WTC11 (cell line): ENCODE results near the gene UGT2B17. TPM values are rescaled to one million over a fixed set of nuclear protein-coding genes. Genes with fewer than 3 reads are reported as not detected.
"Not testable (repeated sequence)": the region's sequence is repeated elsewhere in the genome, so short reads cannot be mapped to it uniquely, and the experiment has no call there.

Experiments used
- ATAC-seq: fragments of 200-7000 bp; cut with Tn5 transposase; 2 replicates; pipeline ENCODE4 v1.10.0; 2021; ENCODE audit warnings: mild to moderate bottlenecking, moderate library complexity
- CTCF ChIA-PET: fragments of 300-600 bp; sonication (Branson Sonifier 250); formaldehyde crosslinking; loops from one replicate; lab custom pipeline; 2021; ENCODE audit warnings: antibody characterized with exemption; lab: Charles Lee
- POLR2A ChIA-PET: fragments of 350-600 bp; sonication (Branson Sonifier 250); formaldehyde crosslinking; loops from one replicate; lab custom pipeline; 2021; ENCODE audit warnings: antibody characterized with exemption; lab: Charles Lee
- DNase-seq: peaks from one replicate; pipeline ENCODE4 v3.0.0; 2021; ENCODE audit warnings: low spot score
- H3K27ac Mint-ChIP-seq: 2 replicates; pipeline ENCODE4 v1.8.0; 2021; ENCODE audit warnings: mixed read lengths
- H3K27me3 Mint-ChIP-seq: 2 replicates; pipeline ENCODE4 v1.8.0; 2021; ENCODE audit warnings: low read depth, mild to moderate bottlenecking, moderate library complexity, mixed read lengths
- H3K36me3 Mint-ChIP-seq: 2 replicates; pipeline ENCODE4 v1.8.0; 2021; ENCODE audit warnings: mixed read lengths
- H3K4me1 Mint-ChIP-seq: 2 replicates; pipeline ENCODE4 v1.8.0; 2022; ENCODE audit warnings: mixed read lengths
- H3K4me3 Mint-ChIP-seq: 2 replicates; pipeline ENCODE4 v1.8.0; 2021; ENCODE audit warnings: mild to moderate bottlenecking, moderate library complexity, mixed read lengths
- H3K9me3 Mint-ChIP-seq: 2 replicates; pipeline ENCODE4 v1.8.0; 2021; ENCODE audit warnings: mixed read lengths
- AR ChIP-seq: fragments of 250-450 bp; sonication (Bioruptor Pico); IDR thresholded peaks from 2 replicates; pipeline ENCODE4 v1.9.0; 2021; ENCODE audit warnings: mild to moderate bottlenecking
- CDX4 ChIP-seq: fragments of 250-450 bp; sonication (Bioruptor Pico); IDR thresholded peaks from 2 replicates; pipeline ENCODE4 v1.9.0; 2021; ENCODE audit warnings: moderate library complexity, mild to moderate bottlenecking, inconsistent platforms, borderline replicate concordance
- E2F1 ChIP-seq: sonication (generic); formaldehyde crosslinking; IDR thresholded peaks from 2 replicates; pipeline ENCODE4 v1.8.0; 2022; ENCODE audit warnings: mild to moderate bottlenecking, missing genetic modification reagents
- ETV6 ChIP-seq: sonication (generic); formaldehyde crosslinking; IDR thresholded peaks from 2 replicates; pipeline ENCODE4 v1.8.1; 2022; ENCODE audit warnings: mild to moderate bottlenecking, missing genetic modification reagents
- FOXP1 ChIP-seq: sonication (generic); formaldehyde crosslinking; IDR thresholded peaks from 2 replicates; pipeline ENCODE4 v1.8.0; 2022; ENCODE audit warnings: missing genetic modification reagents, mild to moderate bottlenecking, moderate library complexity, borderline replicate concordance
- IRF1 ChIP-seq: sonication (generic); formaldehyde crosslinking; IDR thresholded peaks from 2 replicates; pipeline ENCODE4 v1.8.0; 2023; ENCODE audit warnings: missing genetic modification reagents
- JAZF1 ChIP-seq: fragments of 250-450 bp; sonication (Bioruptor Pico); IDR thresholded peaks from 2 replicates; pipeline ENCODE4 v1.9.0; 2021; ENCODE audit warnings: moderate library complexity, mild to moderate bottlenecking, inconsistent platforms
- NR1H2 ChIP-seq: sonication (generic); formaldehyde crosslinking; IDR thresholded peaks from 2 replicates; pipeline ENCODE4 v1.9.0; 2021; ENCODE audit warnings: mild to moderate bottlenecking, moderate library complexity, missing genetic modification reagents
- NR2C2 ChIP-seq: sonication (generic); formaldehyde crosslinking; IDR thresholded peaks from 2 replicates; pipeline ENCODE4 v1.8.0; 2022; ENCODE audit warnings: mild to moderate bottlenecking, missing genetic modification reagents
- STAT6 ChIP-seq: sonication (generic); formaldehyde crosslinking; conservative IDR thresholded peaks from 2 replicates; pipeline ENCODE4 v1.8.1; 2023; ENCODE audit warnings: mild to moderate bottlenecking, low read depth, missing genetic modification reagents, moderate library complexity
- TCF7 ChIP-seq: sonication (generic); formaldehyde crosslinking; IDR thresholded peaks from 2 replicates; pipeline ENCODE4 v1.8.0; 2022; ENCODE audit warnings: mild to moderate bottlenecking, low read depth, missing genetic modification reagents, moderate library complexity
- TEAD4 ChIP-seq: sonication (generic); formaldehyde crosslinking; IDR thresholded peaks from 2 replicates; pipeline ENCODE4 v1.8.0; 2022; ENCODE audit warnings: mild to moderate bottlenecking, missing genetic modification reagents
- ZBTB43 ChIP-seq: sonication (generic); formaldehyde crosslinking; IDR thresholded peaks from 2 replicates; pipeline ENCODE4 v1.8.1; 2023; ENCODE audit warnings: mild to moderate bottlenecking, missing genetic modification reagents
- ZNF396 ChIP-seq: fragments of 250-450 bp; sonication (Bioruptor Pico); IDR thresholded peaks from 2 replicates; pipeline ENCODE4 v1.8.0; 2021; ENCODE audit warnings: mild to moderate bottlenecking, moderate library complexity, borderline replicate concordance
- ZNF416 ChIP-seq: fragments of 250-450 bp; sonication (Bioruptor Pico); IDR thresholded peaks from 2 replicates; pipeline ENCODE4 v1.9.0; 2021; ENCODE audit warnings: mild to moderate bottlenecking, inconsistent platforms
- ZNF425 ChIP-seq: fragments of 250-450 bp; sonication (Bioruptor Pico); conservative IDR thresholded peaks from 2 replicates; pipeline ENCODE4 v1.9.0; 2021; ENCODE audit warnings: mild to moderate bottlenecking
- ZSCAN18 ChIP-seq: fragments of 250-450 bp; sonication (Bioruptor Pico); IDR thresholded peaks from 2 replicates; pipeline ENCODE4 v2.1.2; 2022; ENCODE audit warnings: mild to moderate bottlenecking, moderate library complexity
- total RNA-seq: library from RNA; stranded (reverse); gene quantifications from 3 replicates; pipeline ENCODE4 v1.2.3, GENCODE V29; 2021

UGT2B17 gene
- total RNA-seq, 1 experiment from 2014 or later = not detected

- Mint-ChIP-seq H3K4me1 (no peaks in the 10 kb centered on the region), H3K27ac (no peak overlapping the region), H3K27me3 (no peaks in the 10 kb centered on the region), H3K36me3 (no peaks in the 10 kb centered on the region), H3K4me3 (no peak overlapping the region), H3K9me3 (no peaks in the 10 kb centered on the region)
- ChIA-PET CTCF (no interaction called here), POLR2A (no interaction called here)
- DNase-seq (no peak), ATAC-seq (no peak)
- TF ChIP-seq TEAD4 (CRISPR knock-in tag) (no peak), STAT6 (CRISPR knock-in tag) (no peak), ZNF425 (no peak), ETV6 (no peak), ZNF416 (CRISPR knock-in tag) (no peak), ZBTB43 (CRISPR knock-in tag) (no peak), ZNF396 (CRISPR knock-in tag) (no peak), FOXP1 (CRISPR knock-in tag) (no peak), TCF7 (CRISPR knock-in tag) (no peak), IRF1 (CRISPR knock-in tag) (no peak), AR (CRISPR knock-in tag) (no peak), NR2C2 (no peak)
These were observed 5.5 kb upstream of the UGT2B17 start for GRCh38 chr4:68581383-68582338.

GRCh38 chr4:68577590-68577989, 1.5 kb upstream of the UGT2B17 start:
- no peak overlapping the region for H3K27ac Mint-ChIP-seq
- H3K4me3 Mint-ChIP-seq = no peak overlapping the region
- TF ChIP-seq NR1H2 (CRISPR knock-in tag) (no peak), JAZF1 (CRISPR knock-in tag) (no peak), E2F1 (CRISPR knock-in tag) (no peak), ZSCAN18 (CRISPR knock-in tag) (no peak), CDX4 (CRISPR knock-in tag) (no peak)

GRCh38 chr4:68575636-68576035, 486 bp downstream of the UGT2B17 start:
- DNase-seq, H3K36me3 Mint-ChIP-seq, H3K9me3 Mint-ChIP-seq, H3K27me3 Mint-ChIP-seq, ATAC-seq, CTCF ChIA-PET, POLR2A ChIA-PET, H3K27ac Mint-ChIP-seq, H3K4me3 Mint-ChIP-seq, H3K4me1 Mint-ChIP-seq: not testable (repeated sequence)

More at GRCh38 chr4:68577590-68577989, 1.5 kb upstream of the UGT2B17 start:
- Mint-ChIP-seq H3K36me3 (no peaks in the 10 kb centered on the region), H3K4me1 (no peaks in the 10 kb centered on the region), H3K27me3 (no peaks in the 10 kb centered on the region), H3K9me3 (no peaks in the 10 kb centered on the region)
- CTCF ChIA-PET = no interaction called here
- DNase-seq (no peak), ATAC-seq (no peak)
- POLR2A ChIA-PET = no interaction called here
